T-cell (primary cell): ENCODE results near the gene RPL5. TPM values are rescaled to one million over a fixed set of nuclear protein-coding genes. Genes with fewer than 3 reads are reported as not detected.

Experiments
- ATAC-seq, 4 experiments: fragments of 200-7000 bp in 3 of 4; fragments of 150-1000 bp in 1 of 4; cut with Tn5 transposase; replicated peaks in 1 of 4; 1 replicate in 3 of 4; 2 replicates in 1 of 4; pipeline ENCODE4 v1.10.0; 2021; ENCODE audit warnings: moderate library complexity in 3 of 4, mild to moderate bottlenecking in 2 of 4, moderate number of reproducible peaks in 1 of 4
- CTCF ChIA-PET, 2 donors: fragments of 300-600 bp; sonication (Branson Sonifier 250); formaldehyde crosslinking; loops; one replicate each; lab custom pipeline; 2022; ENCODE audit warnings: antibody characterized with exemption in 2 of 2; lab: Charles Lee
- POLR2A ChIA-PET, 2 donors: fragments of 300-600 bp; sonication (Branson Sonifier 250); formaldehyde crosslinking; loops; one replicate each; lab custom pipeline; 2022; ENCODE audit warnings: antibody characterized with exemption in 2 of 2; lab: Charles Lee
- DNase-seq, 35 experiments: peaks; one replicate each; pipeline versions ENCODE4 v3.0.0 to v3.0.0-alpha.2; 2013 to 2023
- H3K27ac ChIP-seq: one replicate; pipeline ENCODE4 v1.5.1; 2013; ENCODE audit warnings: low read length
- H3K27me3 ChIP-seq, 2 experiments: replicated peaks in 1 of 2; 1 replicate in 1 of 2; 2 replicates in 1 of 2; pipeline versions ENCODE4 v1.6.1 to v1.7.0; 2013; ENCODE audit warnings: low read length in 1 of 2, mixed read lengths in 1 of 2; ENCODE audit not compliant: control insufficient read depth in 2 of 2, insufficient read depth in 2 of 2; ENCODE audit errors: extremely low read depth in 1 of 2
- H3K36me3 ChIP-seq, 2 donors: 1 replicate in 1 of 2; 2 replicates in 1 of 2; pipeline versions ENCODE4 v1.6.1 to v1.7.0; 2013; ENCODE audit warnings: low read length in 1 of 2; ENCODE audit not compliant: control insufficient read depth in 2 of 2, insufficient read depth in 1 of 2; ENCODE audit errors: extremely low read depth in 1 of 2
- H3K4me1 ChIP-seq, 2 experiments: 1 replicate in 1 of 2; 2 replicates in 1 of 2; pipeline versions ENCODE4 v1.6.1 to v1.7.0; 2013; ENCODE audit warnings: low read length in 2 of 2, mixed read lengths in 1 of 2; ENCODE audit not compliant: insufficient read depth in 2 of 2, control insufficient read depth in 1 of 2; ENCODE audit errors: extremely low read depth in 1 of 2
- H3K4me3 ChIP-seq, 2 donors: 1 replicate in 1 of 2; 2 replicates in 1 of 2; pipeline versions ENCODE4 v1.5.1 to v1.7.0; 2013; ENCODE audit warnings: mild to moderate bottlenecking in 2 of 2, low read length in 1 of 2, moderate library complexity in 1 of 2; ENCODE audit not compliant: control insufficient read depth in 1 of 2; ENCODE audit errors: extremely low read depth in 1 of 2
- H3K9me3 ChIP-seq: 2 replicates; pipeline ENCODE4 v1.7.0; 2013
- H3K27ac Mint-ChIP-seq, 2 donors: one replicate each; pipeline ENCODE4 v1.8.0; 2020 to 2021; ENCODE audit warnings: mild to moderate bottlenecking in 2 of 2, mixed read lengths in 2 of 2
- H3K27me3 Mint-ChIP-seq, 2 donors: one replicate each; pipeline ENCODE4 v1.8.0; 2021 to 2022; ENCODE audit warnings: mixed read lengths in 2 of 2
- H3K36me3 Mint-ChIP-seq: one replicate; pipeline ENCODE4 v1.8.0; 2021; ENCODE audit warnings: mixed read lengths
- H3K4me1 Mint-ChIP-seq, 3 donors: one replicate each; pipeline ENCODE4 v1.8.0; 2020 to 2022; ENCODE audit warnings: mixed read lengths in 3 of 3, mild to moderate bottlenecking in 1 of 3
- H3K4me3 Mint-ChIP-seq, 3 donors: one replicate each; pipeline ENCODE4 v1.8.0; 2020 to 2022; ENCODE audit warnings: mild to moderate bottlenecking in 3 of 3, mixed read lengths in 3 of 3, moderate library complexity in 3 of 3
- H3K9me3 Mint-ChIP-seq, 3 donors: one replicate each; pipeline ENCODE4 v1.8.0; 2020 to 2022; ENCODE audit warnings: mixed read lengths in 3 of 3
- WGBS: methylation state at CpG from one replicate; pipeline ENCODE4 v1.1.5; 2013; ENCODE audit warnings: missing lambda C conversion rate; ENCODE audit not compliant: insufficient coverage; 5-methylcytosine and 5-hydroxymethylcytosine counted together
- total RNA-seq, 35 experiments: library from RNA in 6 of 35; stranded (reverse) in 6 of 35; fragments of 120-200 nt in 1 of 35; gene quantifications; one replicate each; pipeline versions ENCODE4 v1.2.1 to v1.2.4 and lab custom pipeline; 2013 to 2026

The RPL5 gene
- total RNA-seq, 5 donors from 2014 or later (not counting 1 experiment from before 2014, with no cell fraction given), result 1,327 to 1,558 (median 1,433) TPM

- H3K36me3 Mint-ChIP-seq, result peaks cover 10% of the 10 kb centered on the region
- no peaks in the 10 kb centered on the region for H3K27me3 Mint-ChIP-seq
- DNase-seq, result no peak
- H3K27ac Mint-ChIP-seq, result no peak overlapping the region
- POLR2A ChIA-PET, result no interaction called here
- peaks cover 27 to 34% (median 31%) of the 10 kb centered on the region in 3 donors for H3K4me1 Mint-ChIP-seq
- Histone ChIP-seq H3K36me3 (peaks cover 8 to 21% of the 10 kb centered on the region in 2 donors), H3K4me3 (no peak overlapping the region), H3K9me3 (no peaks in the 10 kb centered on the region), H3K27ac (no peak overlapping the region), H3K27me3 (no peaks in the 10 kb centered on the region), H3K4me1 (peaks cover 2 to 6% of the 10 kb centered on the region in 2 experiments)
- H3K9me3 Mint-ChIP-seq, result peaks cover 0 to 5% (median 0%) of the 10 kb centered on the region in 3 donors
- CTCF ChIA-PET, result interaction anchor here (0.7 to 1.5 kb wide), 3 partner anchors 133 to 140 kb away, joined by 3 to 7 read pairs (median 5); no protein-coding TSS in a partner anchor
- no peak for ATAC-seq
- H3K4me3 Mint-ChIP-seq, result no peak overlapping the region
Observed at GRCh38 chr1:92854101-92854785, 22.4 kb downstream of the RPL5 start.

GRCh38 chr1:92855236-92855635 lies 23.4 kb downstream of the RPL5 start:
- H3K27me3 ChIP-seq, result no peaks in the 10 kb centered on the region
- ChIA-PET CTCF (interaction anchor here (0.7 to 5.1 kb wide), 6 partner anchors 27 to 139 kb away, joined by 3 to 80 read pairs (median 4); no protein-coding TSS in a partner anchor), POLR2A (interaction anchor here in 1 of 2 donors (0.7 kb wide), 1 partner anchor 28 kb away, joined by 5 read pairs; no protein-coding TSS in a partner anchor)
- DNase-seq (no peak), ATAC-seq (no peak)
- 100% methylated on average over 1 of the region's 4 CpGs for WGBS
- Mint-ChIP-seq H3K4me3 (no peak overlapping the region), H3K27ac (no peak overlapping the region), H3K36me3 (peaks cover 6% of the 10 kb centered on the region), H3K4me1 (peaks cover 35 to 39% (median 36%) of the 10 kb centered on the region in 3 donors), H3K9me3 (peaks cover 0 to 5% (median 0%) of the 10 kb centered on the region in 3 donors), H3K27me3 (no peaks in the 10 kb centered on the region)
- H3K4me1 ChIP-seq, result peaks cover 8 to 13% of the 10 kb centered on the region in 2 experiments
- no peak overlapping the region for H3K4me3 ChIP-seq
- peaks cover under 1 to 11% of the 10 kb centered on the region in 2 donors for H3K36me3 ChIP-seq
- H3K27ac ChIP-seq, result no peak overlapping the region
- H3K9me3 ChIP-seq, result no peaks in the 10 kb centered on the region

- ChIA-PET POLR2A (interaction anchor here in 1 of 2 donors (0.8 to 1.5 kb wide), 2 partner anchors 20 to 105 kb away, joined by 3 to 15 read pairs; no protein-coding TSS in a partner anchor), CTCF (interaction anchor here (0.5 to 5.1 kb wide), 24 partner anchors 10 to 1568 kb away, joined by 3 to 80 read pairs (median 6); partner anchors contain the start of genes DIPK1A (in 2 of the 2) and RPL5 (in 1 of the 2))
- no peaks in the 10 kb centered on the region for H3K27me3 ChIP-seq
- peaks cover 0 to 5% (median 0%) of the 10 kb centered on the region in 3 donors for H3K9me3 Mint-ChIP-seq
- DNase-seq, result no peak
- H3K27ac Mint-ChIP-seq, result no peak overlapping the region
- H3K4me3 Mint-ChIP-seq, result no peak overlapping the region
- H3K36me3 Mint-ChIP-seq, result peaks cover 6% of the 10 kb centered on the region
- no peak for ATAC-seq
- H3K36me3 ChIP-seq, result peaks cover 0 to 6% of the 10 kb centered on the region in 2 donors
- peaks cover 25 to 27% (median 27%) of the 10 kb centered on the region in 3 donors for H3K4me1 Mint-ChIP-seq
- no peak overlapping the region for H3K27ac ChIP-seq
- H3K9me3 ChIP-seq, result no peaks in the 10 kb centered on the region
- H3K4me3 ChIP-seq, result no peak overlapping the region
- H3K4me1 ChIP-seq, result peaks cover 8% of the 10 kb centered on the region in 2 experiments
- 100% methylated on average over 2 of the region's 5 CpGs for WGBS
- H3K27me3 Mint-ChIP-seq, result no peaks in the 10 kb centered on the region
Observed at GRCh38 chr1:92857817-92858216, 26.0 kb downstream of the RPL5 start.

- ChIA-PET POLR2A (interaction anchor here (0.6 to 1.5 kb wide), 5 partner anchors 21 to 223 kb away, joined by 3 to 15 read pairs (median 3); no protein-coding TSS in a partner anchor), CTCF (interaction anchor here (0.5 to 5.1 kb wide), 57 partner anchors 9 to 1567 kb away, joined by 3 to 80 read pairs (median 4); partner anchors contain the start of genes DIPK1A (in 2 of the 2) and RPL5 (in 1 of the 2))
- H3K4me1 Mint-ChIP-seq, result peaks cover 20 to 27% (median 23%) of the 10 kb centered on the region in 3 donors
- ATAC-seq, result peak; percentile 88 to 93 (median 91)
- no peak overlapping the region for H3K27ac ChIP-seq
- peaks cover 7 to 8% of the 10 kb centered on the region in 2 experiments for H3K4me1 ChIP-seq
- H3K27me3 ChIP-seq, result no peaks in the 10 kb centered on the region
- no peaks in the 10 kb centered on the region for H3K9me3 ChIP-seq
- peak overlapping the region; percentile 59 to 82 for H3K27ac Mint-ChIP-seq
- peaks cover 0 to 5% (median 0%) of the 10 kb centered on the region in 3 donors for H3K9me3 Mint-ChIP-seq
- DNase-seq, result peak in 30 of 35 experiments; percentile 3 to 87 (median 40)
- H3K36me3 ChIP-seq, result peaks cover 0 to 6% of the 10 kb centered on the region in 2 donors
- peak overlapping the region; percentile 44 to 57 (median 49) for H3K4me3 Mint-ChIP-seq
- no peak overlapping the region for H3K4me3 ChIP-seq
- no peaks in the 10 kb centered on the region for H3K27me3 Mint-ChIP-seq
- WGBS, result 13% methylated on average over 9 of the region's 13 CpGs
- peaks cover 6% of the 10 kb centered on the region for H3K36me3 Mint-ChIP-seq
Observed at GRCh38 chr1:92858564-92859399, 26.9 kb downstream of the RPL5 start.

- Histone ChIP-seq H3K27ac (no peak overlapping the region), H3K4me3 (no peak overlapping the region), H3K4me1 (peaks cover 7 to 8% of the 10 kb centered on the region in 2 experiments), H3K27me3 (no peaks in the 10 kb centered on the region), H3K36me3 (peaks cover 0 to 3% of the 10 kb centered on the region in 2 donors), H3K9me3 (no peaks in the 10 kb centered on the region)
- Mint-ChIP-seq H3K9me3 (peaks cover 0 to 5% (median 0%) of the 10 kb centered on the region in 3 donors), H3K27ac (peak overlapping the region; percentile 59 to 82), H3K4me1 (peaks cover 15 to 20% (median 17%) of the 10 kb centered on the region in 3 donors), H3K27me3 (no peaks in the 10 kb centered on the region), H3K36me3 (peaks cover 3% of the 10 kb centered on the region), H3K4me3 (peak overlapping the region; percentile 44 to 57 (median 49))
- ChIA-PET POLR2A (interaction anchor here in 1 of 2 donors (0.9 to 1.5 kb wide), 2 partner anchors 101 to 103 kb away, joined by 4 to 15 read pairs; no protein-coding TSS in a partner anchor), CTCF (interaction anchor here (0.6 to 5.1 kb wide), 46 partner anchors 10 to 562 kb away, joined by 3 to 80 read pairs (median 4); partner anchors contain the start of gene DIPK1A (in 2 of the 2))
- ATAC-seq (peak in 3 of 4 experiments; percentile 20 to 51 (median 22)), DNase-seq (peak in 1 of 35 experiments; percentile 15)
- 86% methylated on average over 1 of the region's 7 CpGs for WGBS
Observed at GRCh38 chr1:92859400-92860039, 27.7 kb downstream of the RPL5 start.
